Activated CD4-positive, alpha-beta T cell treated with anti-CD3 and anti-CD28 coated beads for 36 hours (primary cell): ENCODE data around the gene TDRD3. TPM values are rescaled to one million over a fixed set of nuclear protein-coding genes. Genes with fewer than 3 reads are reported as not detected.

Source experiments
- ATAC-seq: fragments of 200-7000 bp; cut with Tn5 transposase; one replicate; pipeline ENCODE4 v1.10.0; 2021; ENCODE audit warnings: mild to moderate bottlenecking, moderate library complexity
- CTCF ChIA-PET: fragments of 350-600 bp; sonication (Branson Sonifier 250); formaldehyde crosslinking; loops from one replicate; lab custom pipeline; 2021; ENCODE audit warnings: antibody characterized with exemption; lab: Charles Lee
- POLR2A ChIA-PET: fragments of 350-600 bp; sonication (Branson Sonifier 250); formaldehyde crosslinking; loops from one replicate; lab custom pipeline; 2021; ENCODE audit warnings: antibody characterized with exemption, inconsistent platforms; lab: Charles Lee
- DNase-seq: peaks from one replicate; pipeline ENCODE4 v3.0.0-alpha.2; 2020
- H3K27ac Mint-ChIP-seq: one replicate; pipeline ENCODE4 v1.8.0; 2021; ENCODE audit warnings: mixed read lengths
- H3K27me3 Mint-ChIP-seq: one replicate; pipeline ENCODE4 v1.8.0; 2021; ENCODE audit warnings: mixed read lengths
- H3K36me3 Mint-ChIP-seq: one replicate; pipeline ENCODE4 v1.8.0; 2021; ENCODE audit warnings: low read depth, mixed read lengths
- H3K4me1 Mint-ChIP-seq: one replicate; pipeline ENCODE4 v1.8.0; 2021; ENCODE audit warnings: mixed read lengths
- H3K4me3 Mint-ChIP-seq: one replicate; pipeline ENCODE4 v1.8.0; 2021; ENCODE audit warnings: mild to moderate bottlenecking, moderate library complexity, mixed read lengths
- H3K9me3 Mint-ChIP-seq: one replicate; pipeline ENCODE4 v1.8.0; 2021; ENCODE audit warnings: low read depth, mixed read lengths
- intact Hi-C, 2 experiments: fragments of 100-400 bp; cut with DNase I in 1 of 2; cut with micrococcal nuclease in 1 of 2; formaldehyde crosslinking; loops; one replicate each; pipeline versions ENCODE4 v1.14.2 to v1.15.1; 2022 to 2024; cut with DNase I, micrococcal nuclease
- total RNA-seq, 2 experiments: library from RNA; stranded (reverse); gene quantifications; one replicate each; pipeline ENCODE4 v1.2.3, GENCODE V29; 2021

Gene TDRD3
- total RNA-seq, 2 experiments from 2014 or later = 15.8 to 16.4 TPM

DNA sequence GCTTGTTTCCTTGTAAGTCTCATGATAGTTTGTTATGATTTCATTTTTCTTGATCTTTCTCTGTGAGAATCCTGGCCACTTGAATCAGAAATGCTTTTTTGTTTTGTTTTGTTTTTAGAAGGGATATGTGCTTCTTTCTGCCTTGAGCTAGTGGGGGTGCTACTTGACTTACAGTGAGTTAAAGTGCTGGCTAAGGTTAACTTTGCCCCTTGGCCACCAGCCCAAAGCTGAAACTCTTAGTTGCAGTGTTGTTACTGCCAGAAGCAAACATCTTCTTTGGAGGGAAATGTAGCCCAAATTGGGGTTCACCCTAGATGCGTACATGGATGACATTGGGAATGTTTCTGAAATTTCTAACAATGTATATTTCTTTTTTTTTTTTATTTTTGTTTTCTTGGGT, 57.4 kb downstream of the TDRD3 start:
- ChIA-PET POLR2A (no interaction called here), CTCF (no interaction called here)
- intact Hi-C loops = loop anchor here in 1 of 2 experiments (5.0 kb wide), 1 partner anchor 958 kb away; no protein-coding TSS in a partner anchor
- ATAC-seq = no peak
- no peaks in the 10 kb centered on the region for H3K9me3 Mint-ChIP-seq
- no peak overlapping the region for H3K4me3 Mint-ChIP-seq
- no peak overlapping the region for H3K27ac Mint-ChIP-seq
- no peaks in the 10 kb centered on the region for H3K4me1 Mint-ChIP-seq
- peaks cover 4% of the 10 kb centered on the region for H3K36me3 Mint-ChIP-seq
- H3K27me3 Mint-ChIP-seq = no peaks in the 10 kb centered on the region
- DNase-seq = no peak

- Mint-ChIP-seq H3K9me3 (no peaks in the 10 kb centered on the region), H3K4me1 (no peaks in the 10 kb centered on the region), H3K27me3 (no peaks in the 10 kb centered on the region), H3K36me3 (peaks cover 10% of the 10 kb centered on the region), H3K4me3 (no peak overlapping the region), H3K27ac (no peak overlapping the region)
- POLR2A ChIA-PET = no interaction called here
- no peak for ATAC-seq
- CTCF ChIA-PET = no interaction called here
- DNase-seq = no peak
- intact Hi-C loops = no loop called here
Observed at GRCh38 chr13:60463787-60464186, 66.8 kb downstream of the TDRD3 start.

DNA sequence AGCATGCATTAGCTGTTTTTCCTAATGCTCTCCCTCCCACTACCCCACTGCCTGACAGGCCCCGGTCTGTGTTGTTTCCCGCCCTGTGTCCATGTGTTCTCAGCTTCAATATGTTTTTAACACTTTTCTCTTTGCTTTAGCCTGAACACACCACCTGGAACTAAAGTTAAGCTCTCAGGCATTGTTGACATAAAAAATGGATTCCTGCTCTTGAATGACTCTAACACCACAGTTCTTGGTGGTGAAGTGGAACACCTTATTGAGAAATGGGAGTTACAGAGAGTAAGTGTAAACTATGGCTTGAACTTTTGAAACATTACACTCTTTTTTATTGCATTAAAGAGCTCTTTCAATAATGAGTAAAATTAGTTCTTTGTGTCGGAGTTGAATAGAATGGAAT, 70.1 kb downstream of the TDRD3 start:
- ChIA-PET POLR2A (no interaction called here), CTCF (interaction anchor here (0.5 to 1.6 kb wide), 4 partner anchors 10 to 833 kb away, joined by 3 read pairs; no protein-coding TSS in a partner anchor)
- no peak for DNase-seq
- Mint-ChIP-seq H3K27me3 (no peaks in the 10 kb centered on the region), H3K4me3 (no peak overlapping the region), H3K27ac (no peak overlapping the region), H3K4me1 (no peaks in the 10 kb centered on the region), H3K9me3 (peaks cover 5% of the 10 kb centered on the region), H3K36me3 (peaks cover 22% of the 10 kb centered on the region)
- ATAC-seq = no peak
- intact Hi-C loops = no loop called here

DNA sequence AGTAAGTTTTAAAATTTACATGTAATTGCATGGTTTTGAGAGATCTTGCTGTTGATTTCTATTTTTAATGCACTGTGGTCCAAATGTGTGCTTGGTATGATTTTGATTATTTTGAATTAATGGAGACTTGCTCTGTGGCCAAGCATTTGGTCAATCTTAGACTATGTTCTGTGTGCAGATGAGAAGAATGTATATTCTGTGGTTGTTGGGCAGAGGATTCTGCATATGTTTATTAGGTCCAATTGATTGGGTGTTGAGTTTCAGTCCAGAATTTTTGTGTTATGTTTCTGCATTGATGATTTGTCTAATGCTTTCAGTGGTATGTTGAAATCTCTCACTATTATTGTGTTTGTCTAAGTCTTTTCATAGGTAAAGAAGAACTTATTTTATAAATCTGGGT, 82.3 kb downstream of the TDRD3 start:
- H3K4me3 Mint-ChIP-seq = no peak overlapping the region
- ChIA-PET CTCF (no interaction called here), POLR2A (no interaction called here)
- DNase-seq = no peak
- intact Hi-C loops = no loop called here
- H3K27ac Mint-ChIP-seq = no peak overlapping the region
- H3K27me3 Mint-ChIP-seq = no peaks in the 10 kb centered on the region
- H3K36me3 Mint-ChIP-seq = peaks cover 68% of the 10 kb centered on the region
- H3K9me3 Mint-ChIP-seq = peaks cover 11% of the 10 kb centered on the region
- ATAC-seq = no peak
- peaks cover 3% of the 10 kb centered on the region for H3K4me1 Mint-ChIP-seq

DNA sequence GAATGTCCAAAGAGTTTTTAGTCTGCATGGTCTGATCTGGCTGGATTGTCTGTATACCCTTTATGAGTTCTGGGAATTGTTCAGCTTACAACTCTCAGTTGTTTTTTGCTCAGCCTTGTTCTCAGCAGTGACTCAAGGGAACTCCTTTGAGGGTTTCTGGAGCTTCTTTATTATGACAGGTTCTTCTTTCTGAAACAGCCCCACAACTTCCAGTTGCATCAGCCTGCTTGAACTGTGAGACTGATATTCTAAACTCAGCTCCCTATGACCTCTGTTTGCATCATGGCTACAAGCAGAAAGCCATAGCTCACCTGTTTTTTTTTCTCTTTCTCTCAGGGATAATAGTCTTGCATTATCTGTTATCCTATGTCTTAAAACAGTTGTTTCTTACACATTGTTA, 85.0 kb downstream of the TDRD3 start:
- Mint-ChIP-seq H3K27ac (peak overlapping the region; percentile 53), H3K27me3 (no peaks in the 10 kb centered on the region), H3K36me3 (peaks cover 63% of the 10 kb centered on the region), H3K4me1 (peaks cover 3% of the 10 kb centered on the region), H3K4me3 (no peak overlapping the region), H3K9me3 (peaks cover 8% of the 10 kb centered on the region)
- ChIA-PET CTCF (no interaction called here), POLR2A (no interaction called here)
- DNase-seq (peak; percentile 11), ATAC-seq (peak; percentile 74)
- intact Hi-C loops = no loop called here

DNA sequence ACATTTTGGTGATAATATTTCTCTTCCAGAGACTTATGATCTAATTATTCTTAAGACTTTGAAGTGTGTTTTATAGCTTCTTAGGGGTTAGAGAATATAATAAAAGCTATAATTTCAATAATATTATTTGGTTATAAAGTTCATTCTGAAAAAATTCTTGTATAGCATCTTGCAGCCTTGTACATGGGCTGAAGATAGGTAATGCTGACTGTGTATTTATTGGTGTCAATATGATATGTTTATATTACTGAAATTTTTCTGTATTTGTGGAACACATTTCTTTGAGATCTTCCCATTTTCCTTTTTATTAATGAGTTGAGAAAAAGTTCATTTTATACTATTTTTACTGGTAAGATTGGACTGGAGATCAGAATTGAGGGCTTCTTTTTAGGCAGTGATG, 87.8 kb downstream of the TDRD3 start:
- H3K9me3 Mint-ChIP-seq = peaks cover 10% of the 10 kb centered on the region
- no peak overlapping the region for H3K4me3 Mint-ChIP-seq
- intact Hi-C loops = no loop called here
- no peak overlapping the region for H3K27ac Mint-ChIP-seq
- peaks cover 62% of the 10 kb centered on the region for H3K36me3 Mint-ChIP-seq
- CTCF ChIA-PET = interaction anchor here (0.6 to 1.1 kb wide), 2 partner anchors 10 to 19 kb away, joined by 3 to 4 read pairs; no protein-coding TSS in a partner anchor
- peaks cover 3% of the 10 kb centered on the region for H3K4me1 Mint-ChIP-seq
- no peaks in the 10 kb centered on the region for H3K27me3 Mint-ChIP-seq
- POLR2A ChIA-PET = no interaction called here
- ATAC-seq = no peak
- no peak for DNase-seq

DNA sequence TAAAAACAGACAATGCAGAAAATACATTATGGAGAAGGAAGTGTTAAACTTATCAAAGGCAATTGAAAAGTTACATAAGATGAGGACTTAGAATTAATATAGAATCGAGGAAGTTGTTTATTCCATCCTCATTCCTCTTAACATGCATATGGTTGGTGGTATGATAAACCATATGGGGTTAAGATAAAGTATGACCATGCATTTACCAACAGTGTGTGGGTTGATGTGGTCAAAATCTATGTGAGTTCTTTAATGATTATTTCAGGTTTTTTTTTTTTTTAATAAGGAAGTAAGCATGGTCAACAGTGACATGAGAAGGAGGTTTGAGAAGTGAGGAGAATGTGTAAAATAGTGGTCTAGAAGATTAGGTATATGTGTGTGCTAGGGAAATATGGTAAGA, 94.5 kb downstream of the TDRD3 start:
- H3K9me3 Mint-ChIP-seq = peaks cover 14% of the 10 kb centered on the region
- ChIA-PET POLR2A (no interaction called here), CTCF (no interaction called here)
- no peak overlapping the region for H3K4me3 Mint-ChIP-seq
- no peak for ATAC-seq
- H3K4me1 Mint-ChIP-seq = no peaks in the 10 kb centered on the region
- DNase-seq = no peak
- peaks cover 63% of the 10 kb centered on the region for H3K36me3 Mint-ChIP-seq
- H3K27me3 Mint-ChIP-seq = no peaks in the 10 kb centered on the region
- intact Hi-C loops = no loop called here
- H3K27ac Mint-ChIP-seq = no peak overlapping the region

DNA sequence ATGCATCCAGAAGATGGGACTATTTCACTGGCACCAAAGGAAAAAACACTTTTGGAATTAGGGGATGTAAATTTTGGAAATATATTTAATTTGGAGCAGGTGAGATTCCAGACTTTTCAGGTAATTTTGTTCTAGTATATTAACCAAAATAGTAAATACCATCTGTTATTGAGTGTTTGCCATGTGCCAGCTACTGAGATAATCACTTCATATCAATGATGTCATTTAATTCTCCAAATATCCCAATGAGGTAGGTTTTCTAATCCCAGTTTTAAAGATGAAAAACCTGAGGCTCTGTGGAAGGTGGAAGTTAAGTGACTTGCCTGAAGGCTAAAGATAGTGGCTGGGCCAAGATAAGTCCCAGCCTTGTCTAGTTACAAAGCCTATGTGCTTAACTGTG, 95.2 kb downstream of the TDRD3 start:
- ATAC-seq = no peak
- H3K4me1 Mint-ChIP-seq = no peaks in the 10 kb centered on the region
- H3K9me3 Mint-ChIP-seq = peaks cover 14% of the 10 kb centered on the region
- no peaks in the 10 kb centered on the region for H3K27me3 Mint-ChIP-seq
- peaks cover 66% of the 10 kb centered on the region for H3K36me3 Mint-ChIP-seq
- CTCF ChIA-PET = no interaction called here
- intact Hi-C loops = no loop called here
- no peak overlapping the region for H3K4me3 Mint-ChIP-seq
- no peak for DNase-seq
- no peak overlapping the region for H3K27ac Mint-ChIP-seq
- POLR2A ChIA-PET = no interaction called here

DNA sequence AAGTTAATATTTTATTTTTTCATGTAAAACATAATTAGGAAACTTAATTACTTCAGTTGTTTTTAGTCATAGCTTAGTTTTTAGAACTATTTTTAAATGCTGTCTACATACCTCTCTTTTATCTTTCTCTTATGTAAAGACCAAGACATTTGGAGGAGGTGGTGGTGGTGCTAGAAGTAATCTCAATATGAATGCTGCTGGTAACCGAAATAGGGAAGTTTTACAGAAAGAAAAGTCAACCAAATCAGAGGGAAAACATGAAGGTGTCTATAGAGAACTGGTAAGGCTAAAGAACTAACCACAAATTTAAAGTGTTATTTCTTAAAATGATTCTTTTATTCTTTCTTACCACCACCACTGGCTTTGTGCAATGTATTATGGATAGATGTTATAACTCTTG, 97.3 kb downstream of the TDRD3 start:
- Mint-ChIP-seq H3K4me3 (no peak overlapping the region), H3K9me3 (peaks cover 11% of the 10 kb centered on the region), H3K36me3 (peaks cover 70% of the 10 kb centered on the region), H3K27ac (no peak overlapping the region), H3K4me1 (no peaks in the 10 kb centered on the region), H3K27me3 (no peaks in the 10 kb centered on the region)
- intact Hi-C loops = no loop called here
- ChIA-PET POLR2A (no interaction called here), CTCF (interaction anchor here (0.7 to 1.4 kb wide), 2 partner anchors 13 to 28 kb away, joined by 3 read pairs; no protein-coding TSS in a partner anchor)
- no peak for ATAC-seq
- DNase-seq = no peak

GRCh38 chr13:60501236-60501635, 104.2 kb downstream of the TDRD3 start:
- H3K9me3 Mint-ChIP-seq = peaks cover 28% of the 10 kb centered on the region
- intact Hi-C loops = no loop called here
- ChIA-PET POLR2A (no interaction called here), CTCF (no interaction called here)
- peaks cover 81% of the 10 kb centered on the region for H3K36me3 Mint-ChIP-seq
- H3K4me3 Mint-ChIP-seq = no peak overlapping the region
- ATAC-seq (no peak), DNase-seq (no peak)
- H3K27ac Mint-ChIP-seq = no peak overlapping the region
- H3K4me1 Mint-ChIP-seq = no peaks in the 10 kb centered on the region
- no peaks in the 10 kb centered on the region for H3K27me3 Mint-ChIP-seq

- Mint-ChIP-seq H3K9me3 (peaks cover 7% of the 10 kb centered on the region), H3K4me1 (no peaks in the 10 kb centered on the region), H3K36me3 (peaks cover 57% of the 10 kb centered on the region), H3K27me3 (no peaks in the 10 kb centered on the region), H3K27ac (no peak overlapping the region), H3K4me3 (no peak overlapping the region)
- ChIA-PET POLR2A (no interaction called here), CTCF (interaction anchor here (1.4 kb wide), 1 partner anchor 11 kb away, joined by 3 read pairs; no protein-coding TSS in a partner anchor)
- intact Hi-C loops = no loop called here
- ATAC-seq (no peak), DNase-seq (no peak)
Observed at GRCh38 chr13:60509601-60510386, 112.8 kb downstream of the TDRD3 start.

GRCh38 chr13:60511637-60512036, 114.6 kb downstream of the TDRD3 start:
- ChIA-PET POLR2A (no interaction called here), CTCF (no interaction called here)
- ATAC-seq = no peak
- H3K4me3 Mint-ChIP-seq = no peak overlapping the region
- no peak overlapping the region for H3K27ac Mint-ChIP-seq
- intact Hi-C loops = no loop called here
- peaks cover 52% of the 10 kb centered on the region for H3K36me3 Mint-ChIP-seq
- peaks cover 3% of the 10 kb centered on the region for H3K9me3 Mint-ChIP-seq
- no peak for DNase-seq
- H3K4me1 Mint-ChIP-seq = no peaks in the 10 kb centered on the region
- H3K27me3 Mint-ChIP-seq = no peaks in the 10 kb centered on the region
